ENCODE results near the gene ZNF638. TPM values are rescaled to one million over a fixed set of nuclear protein-coding genes. Genes with fewer than 3 reads are reported as not detected.

ZNF638 gene
- total and polyA plus RNA-seq, 2 of the 8 experiments (the other 6 are each of a cell fraction or from before 2014, with no cell fraction given) = 45.3 to 143 TPM

DNA sequence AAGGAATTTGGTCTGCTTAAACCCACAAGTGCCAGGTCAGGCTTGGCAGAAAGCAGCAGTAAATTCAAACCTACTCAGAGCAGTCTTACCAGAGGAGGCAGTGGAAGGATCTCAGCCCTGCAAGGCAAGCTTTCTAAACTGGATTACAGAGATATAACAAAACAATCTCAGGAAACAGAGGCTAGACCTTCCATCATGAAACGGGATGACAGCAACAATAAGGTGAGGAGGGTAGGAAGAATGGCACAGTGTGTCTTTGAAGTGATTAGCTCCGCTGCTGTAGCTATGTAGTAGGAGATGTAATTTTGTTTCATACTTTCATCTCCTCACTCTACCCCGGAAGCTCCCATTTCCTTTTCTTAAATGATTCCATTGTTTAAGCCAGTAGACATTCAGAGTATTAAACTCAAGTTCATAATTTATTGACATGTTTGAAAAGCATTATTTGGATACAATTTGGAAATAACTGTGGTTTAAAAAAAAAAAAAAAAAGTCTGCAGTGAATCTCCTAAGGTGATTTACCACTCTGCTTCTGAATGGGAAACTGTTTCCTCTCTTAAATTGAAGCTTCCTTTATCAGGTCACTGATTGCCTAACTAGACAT, 92.3 kb downstream of the ZNF638 start (continued):
- no peak for TF ChIP-seq CHD7 (IDR thresholded peaks at IDR 0.05; ENCODE audit: insufficient replicate concordance, low read length)
- no peak for TF ChIP-seq CHD2 (IDR thresholded peaks at IDR 0.05; ENCODE audit: low read length)
- TF ChIP-seq KDM4A (IDR thresholded peaks at IDR 0.05; ENCODE audit: low read depth, low read length, severe bottlenecking) = no peak
- no peak for TF ChIP-seq RNF2 (IDR thresholded peaks at IDR 0.05; ENCODE audit: borderline replicate concordance, low read depth, low read length, missing control alignments, poor library complexity, severe bottlenecking)
- no peak for TF ChIP-seq ATF3 (IDR thresholded peaks at IDR 0.05; ENCODE audit: insufficient read depth, low read depth, low read length)
- no peak for TF ChIP-seq POU5F1 (IDR thresholded peaks at IDR 0.05; ENCODE audit: low read depth, low read length)
- no peak for TF ChIP-seq CREB1 (IDR thresholded peaks at IDR 0.05)
- no peak for TF ChIP-seq USF2 (IDR thresholded peaks at IDR 0.05; ENCODE audit: low read length)

Measured in H1 (cell line).